GM19455 (cell line): ENCODE measurements around the gene TIMP4.

Experiments used
- ATAC-seq: cut with Tn5 transposase; IDR thresholded peaks from one replicate; pipeline ENCODE4 v1.9.1; 2021; ENCODE audit not compliant: unreplicated experiment

Gene TIMP4

DNA sequence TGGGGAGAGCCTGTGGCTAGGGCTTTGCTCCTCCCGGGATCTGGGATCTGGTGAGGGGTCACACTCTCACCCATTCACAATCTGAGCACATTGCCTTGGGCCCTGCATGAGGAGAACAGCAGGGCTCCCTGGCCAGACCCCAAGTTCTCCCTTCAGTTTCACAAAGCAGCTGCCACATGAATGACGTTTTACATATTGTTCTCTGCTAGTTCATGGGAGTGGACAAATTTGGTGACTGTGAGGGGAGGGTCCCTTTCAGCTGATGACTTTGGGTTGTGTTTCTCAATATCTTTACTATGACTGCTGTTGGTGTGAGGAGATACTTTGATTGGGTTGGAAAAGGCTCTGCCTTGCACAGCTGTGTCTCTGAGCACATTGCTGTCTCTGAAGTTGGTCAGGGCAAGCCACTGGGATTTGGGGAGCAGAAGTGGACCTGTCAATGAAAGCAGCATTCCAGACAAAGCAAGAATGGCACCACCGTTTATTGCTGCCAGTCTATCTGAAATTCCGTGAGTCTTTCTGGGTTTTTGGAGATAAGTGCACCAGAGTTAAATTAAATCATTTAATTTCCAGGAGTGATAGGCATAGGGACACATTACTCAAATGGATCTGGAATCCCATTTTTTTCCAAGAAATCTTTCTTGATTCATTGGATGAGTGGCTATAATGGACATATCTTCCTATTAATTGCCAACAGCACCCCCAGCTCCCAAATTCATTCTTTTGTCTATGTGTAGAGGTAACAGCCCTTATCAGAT is 10.3 kb downstream of the TIMP4 start:
- no peak for ATAC-seq

DNA sequence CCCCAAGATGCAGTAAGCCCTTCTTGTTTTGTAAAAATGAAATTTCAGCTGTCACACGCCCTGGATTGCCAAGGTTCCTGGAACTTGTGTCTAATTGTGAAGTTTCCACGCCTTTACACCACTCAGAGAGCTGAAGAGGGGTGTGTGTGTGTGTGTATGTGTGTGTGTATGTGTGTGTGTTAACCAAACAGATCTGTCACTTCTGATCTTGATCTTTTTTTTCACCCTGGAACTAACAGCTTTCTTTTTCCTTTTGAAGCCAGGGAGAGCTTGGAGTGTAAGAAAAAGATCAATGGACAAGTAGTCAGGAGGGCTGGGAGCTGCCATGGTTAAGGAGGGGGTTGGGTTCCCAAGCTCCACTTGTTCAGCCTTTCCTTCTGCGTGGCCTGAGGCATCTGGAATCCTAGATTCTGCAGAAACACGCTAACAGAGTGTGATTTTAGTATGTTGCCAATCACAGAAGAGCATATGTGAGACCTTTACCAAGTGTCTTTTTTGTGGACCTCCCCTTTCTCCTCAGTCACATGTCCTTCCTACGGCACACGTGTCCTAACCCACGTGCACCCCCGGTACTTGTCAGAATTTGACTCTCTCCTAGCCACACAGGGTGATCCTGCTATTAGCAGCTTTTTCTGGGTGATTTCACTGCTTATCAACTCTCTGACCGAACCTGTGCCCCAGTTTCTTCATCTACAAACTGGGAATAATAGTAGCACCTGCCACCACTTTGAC is 11.5 kb downstream of the TIMP4 start:
- ATAC-seq = no peak

DNA sequence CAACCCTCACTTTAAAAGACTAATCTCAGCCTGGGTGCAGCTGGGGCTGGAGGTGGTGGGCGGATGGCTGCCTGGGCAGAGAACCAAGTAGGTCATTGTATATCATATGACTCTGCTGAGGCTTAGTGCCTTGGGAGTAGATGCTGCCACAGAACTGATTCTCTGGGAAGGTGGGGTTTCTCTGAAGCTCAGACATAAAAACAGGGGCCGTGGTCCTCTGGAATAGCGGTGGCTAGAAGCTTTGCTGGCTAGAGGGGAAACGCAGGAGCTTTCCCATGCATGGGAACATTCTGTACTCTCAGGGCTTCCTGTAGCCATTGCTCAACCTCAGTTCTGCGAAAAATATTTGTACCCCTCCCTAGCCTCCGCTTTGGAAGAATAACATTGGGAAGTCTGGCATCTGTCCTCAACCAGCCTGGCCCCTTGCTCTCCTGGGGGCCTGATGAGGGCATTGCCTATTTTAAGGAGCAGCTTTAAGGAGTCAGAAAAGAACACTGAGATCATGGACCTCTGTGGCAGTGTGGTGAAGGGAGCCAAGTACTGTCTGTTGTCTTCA is 14.7 kb downstream of the TIMP4 start:
- no peak for ATAC-seq

DNA sequence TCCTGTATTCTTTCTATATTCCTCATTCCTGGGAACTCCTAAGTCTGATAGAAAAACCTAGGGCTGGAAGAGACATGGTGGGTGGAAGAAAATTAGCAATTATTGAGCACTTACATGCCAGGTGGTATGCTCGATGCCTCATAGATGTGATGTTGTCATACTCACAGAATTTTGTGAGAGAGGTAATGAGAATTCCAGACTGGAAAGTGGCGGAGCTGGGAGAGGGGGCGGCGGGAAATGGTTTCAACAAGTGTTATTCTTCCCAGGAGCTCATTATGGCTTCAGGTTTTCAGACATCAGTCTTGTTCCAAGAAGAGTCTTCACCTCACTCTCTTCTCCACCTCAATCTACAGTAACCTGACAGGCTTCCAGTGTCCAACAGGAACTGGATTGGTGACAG is 16.2 kb downstream of the TIMP4 start:
- no peak for ATAC-seq

DNA sequence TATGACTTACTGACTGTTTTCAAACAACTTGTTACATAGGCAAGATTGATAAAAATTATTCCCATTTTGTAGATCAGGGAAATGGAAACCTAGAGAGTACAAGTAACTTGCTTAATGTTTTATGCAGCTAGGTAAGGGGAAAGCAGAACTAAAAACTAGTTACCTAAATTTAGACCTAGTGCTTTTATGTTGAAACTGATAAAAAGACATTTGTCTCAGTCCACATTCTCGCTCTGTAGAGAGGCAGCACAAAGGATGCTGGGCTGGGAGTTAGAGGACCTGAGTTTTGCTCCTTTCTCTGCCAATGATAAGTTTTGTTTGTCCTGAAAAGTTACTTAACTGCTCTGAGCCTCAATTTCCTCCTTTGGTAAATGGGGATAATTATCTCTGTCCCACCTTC is 17.4 kb downstream of the TIMP4 start:
- ATAC-seq = no peak

DNA sequence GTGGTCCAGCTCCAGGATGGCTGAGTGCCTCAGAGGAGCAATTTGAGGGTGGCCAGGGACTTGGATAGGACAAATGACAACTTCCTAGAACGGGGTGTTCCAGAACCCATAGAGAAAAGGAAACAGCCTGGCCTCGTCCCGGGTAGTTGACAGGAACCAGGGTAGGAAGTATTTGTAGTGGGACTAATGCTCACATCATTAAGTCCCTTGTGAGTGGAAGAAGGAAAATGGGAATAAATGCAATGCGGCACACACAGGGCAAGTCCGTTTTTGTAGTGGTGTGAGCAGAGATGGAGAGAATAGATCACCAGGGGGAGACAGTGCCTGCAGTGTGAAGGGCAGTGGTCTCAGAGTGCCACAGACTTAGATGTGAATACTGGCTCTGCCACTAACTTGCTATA is 19.6 kb downstream of the TIMP4 start:
- ATAC-seq = no peak

DNA sequence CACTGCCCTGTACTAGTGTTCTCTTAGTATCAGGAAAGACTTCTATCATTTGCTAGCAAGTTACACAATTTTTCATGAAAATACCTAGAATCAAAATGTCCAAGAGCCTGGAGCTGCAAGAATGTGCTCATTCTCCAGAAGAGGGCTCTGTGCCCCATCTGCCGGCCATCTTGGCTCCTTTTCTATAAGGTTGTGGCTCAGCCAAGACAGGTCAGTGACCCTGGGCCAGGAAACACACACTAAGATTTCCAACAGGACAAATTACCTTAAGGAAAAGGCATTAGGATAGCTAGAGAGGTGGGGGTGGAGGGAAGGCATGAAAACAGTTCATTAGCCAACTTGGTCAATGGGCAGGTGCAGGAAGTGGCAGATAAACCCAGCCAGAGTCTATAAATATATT is 20.7 kb downstream of the TIMP4 start:
- no peak for ATAC-seq

DNA sequence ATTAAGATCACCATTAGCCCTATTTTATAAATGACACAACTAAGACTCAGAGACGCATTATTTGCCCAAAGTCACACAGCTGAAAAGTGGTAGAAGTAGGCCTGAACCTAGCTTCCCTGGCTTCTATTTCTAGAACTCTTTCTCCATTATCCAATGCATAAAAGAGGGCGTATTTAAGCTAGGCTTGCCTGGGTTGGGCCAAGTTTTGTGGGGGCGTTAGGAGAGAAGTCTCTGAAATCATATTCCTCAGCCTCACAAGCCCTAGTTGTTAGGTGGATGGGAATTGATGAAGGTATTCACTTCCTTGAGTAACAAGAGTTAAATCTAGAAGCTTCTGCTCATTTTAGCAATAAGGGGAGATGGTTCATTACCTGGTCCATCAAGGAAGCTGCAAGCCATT is 22.3 kb downstream of the TIMP4 start:
- no peak for ATAC-seq

DNA sequence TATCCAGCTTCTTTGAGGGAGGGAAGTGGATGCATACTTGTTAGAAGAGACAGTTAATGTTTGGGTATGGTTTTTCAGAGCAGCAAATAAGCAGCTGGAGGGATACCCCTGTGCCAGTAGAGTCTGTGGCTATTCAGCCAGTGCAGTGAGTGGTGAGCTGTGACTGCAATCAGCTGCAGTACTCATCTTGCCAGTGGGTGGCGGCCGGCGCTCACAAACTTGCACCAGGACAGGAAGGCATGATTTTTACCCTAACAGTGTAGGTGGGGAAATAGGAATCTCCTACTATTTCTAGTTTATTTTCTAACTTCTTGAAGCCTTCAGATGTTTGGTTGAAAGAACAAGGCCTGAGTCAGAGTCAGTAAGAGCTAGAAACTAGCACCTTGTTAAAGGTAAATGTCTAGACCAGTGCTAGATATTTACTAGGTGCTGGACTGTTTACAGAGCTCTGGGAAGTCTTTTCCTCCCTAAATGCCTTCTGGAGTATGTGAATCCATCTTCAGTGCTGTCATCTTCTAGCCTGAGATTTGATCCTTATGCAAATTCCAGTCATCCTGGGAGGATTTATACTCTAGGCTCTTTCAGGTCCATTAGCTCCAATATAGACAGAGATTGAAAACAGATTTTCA is 23.6 kb downstream of the TIMP4 start:
- peak; percentile 76 for ATAC-seq

DNA sequence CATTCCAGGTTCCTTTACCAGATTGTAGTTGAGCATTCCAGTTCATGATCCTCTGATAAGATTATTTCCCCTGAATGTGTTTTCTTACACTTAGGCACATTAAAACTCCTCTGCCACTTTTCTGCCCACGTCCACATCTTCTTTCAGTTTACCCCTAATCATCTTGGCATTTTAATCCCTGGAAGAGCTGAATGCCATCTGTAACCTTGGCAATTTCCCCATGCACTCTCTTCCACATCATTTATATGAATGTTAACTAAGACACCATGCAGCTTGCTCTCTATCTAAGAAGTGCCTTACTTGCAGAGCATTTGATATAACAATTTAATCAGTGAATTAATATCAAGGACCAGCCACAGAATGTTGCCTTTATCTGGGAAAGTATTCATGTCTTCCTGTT is 25.8 kb downstream of the TIMP4 start:
- no peak for ATAC-seq

DNA sequence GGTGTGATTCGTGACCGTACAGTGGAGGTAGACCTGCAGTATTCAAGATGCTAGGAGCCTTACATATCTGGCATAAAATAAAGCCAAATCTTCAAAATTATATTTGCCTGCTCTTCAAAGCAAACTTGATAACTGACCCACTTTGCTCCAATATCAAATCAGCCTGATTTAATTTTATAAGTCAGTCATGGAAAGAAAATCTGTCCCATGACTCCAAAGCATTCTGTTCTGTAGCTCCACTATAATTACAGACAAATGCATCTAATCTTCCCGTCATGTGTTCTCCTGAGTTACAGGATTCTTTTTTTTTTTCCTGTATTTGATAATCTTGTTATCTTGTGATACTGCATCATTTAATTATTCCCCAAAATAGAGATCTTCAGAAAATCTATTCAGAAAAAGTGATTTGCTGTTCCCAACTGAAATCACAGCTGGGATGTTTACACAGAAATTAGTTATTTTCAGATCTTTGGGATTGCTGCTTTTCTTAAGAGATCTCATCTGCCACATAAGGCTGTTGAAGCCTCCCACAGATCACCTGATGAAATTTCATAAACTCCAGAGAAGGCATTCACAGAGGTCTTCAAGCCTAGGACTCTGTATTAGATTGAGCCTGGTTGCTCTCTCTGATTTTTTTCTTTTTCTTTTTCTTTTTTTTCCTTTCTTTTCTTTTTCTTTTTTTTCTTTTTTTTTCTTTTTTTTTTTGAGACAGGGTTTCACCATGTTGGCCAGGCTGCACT is 27.2 kb downstream of the TIMP4 start:
- ATAC-seq = no peak

DNA sequence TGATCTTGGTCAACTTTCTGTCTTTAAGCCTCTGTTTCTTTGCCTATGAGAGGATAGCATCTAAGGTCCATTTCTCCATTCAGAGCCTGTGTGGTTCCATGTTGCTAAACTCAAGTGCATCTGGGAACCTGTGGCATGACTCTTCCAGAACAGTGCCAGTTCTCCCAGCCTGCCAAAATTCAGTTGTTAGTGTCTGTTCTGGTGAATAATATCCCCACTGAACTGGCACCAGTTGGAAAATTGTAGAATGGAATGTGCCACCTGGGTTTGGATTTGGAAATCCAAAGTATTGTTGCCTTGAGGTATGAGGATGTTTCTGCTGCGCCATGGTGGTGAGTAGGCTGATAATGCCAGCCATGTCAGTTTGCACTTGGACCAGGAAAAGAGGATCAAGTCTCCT is 31.3 kb downstream of the TIMP4 start:
- no peak for ATAC-seq

DNA sequence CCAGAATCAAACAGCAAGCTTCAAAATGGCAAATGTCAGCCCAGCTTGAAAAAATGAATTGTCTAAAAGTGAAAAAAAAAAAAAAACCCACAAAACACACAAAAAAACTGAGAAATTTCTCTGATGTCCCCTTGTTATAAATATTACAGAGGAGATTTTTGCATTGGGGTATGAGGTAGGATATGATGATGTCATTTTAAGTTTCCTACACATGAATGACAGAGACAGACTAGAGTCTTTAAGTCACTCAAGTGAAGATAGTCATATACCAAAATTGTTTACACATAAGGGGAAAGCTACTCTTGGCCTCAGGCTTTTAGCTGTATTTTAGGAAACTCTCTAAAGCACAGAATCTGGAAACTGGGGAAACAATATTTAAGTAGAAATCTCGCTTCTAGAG is 32.9 kb downstream of the TIMP4 start:
- no peak for ATAC-seq

DNA sequence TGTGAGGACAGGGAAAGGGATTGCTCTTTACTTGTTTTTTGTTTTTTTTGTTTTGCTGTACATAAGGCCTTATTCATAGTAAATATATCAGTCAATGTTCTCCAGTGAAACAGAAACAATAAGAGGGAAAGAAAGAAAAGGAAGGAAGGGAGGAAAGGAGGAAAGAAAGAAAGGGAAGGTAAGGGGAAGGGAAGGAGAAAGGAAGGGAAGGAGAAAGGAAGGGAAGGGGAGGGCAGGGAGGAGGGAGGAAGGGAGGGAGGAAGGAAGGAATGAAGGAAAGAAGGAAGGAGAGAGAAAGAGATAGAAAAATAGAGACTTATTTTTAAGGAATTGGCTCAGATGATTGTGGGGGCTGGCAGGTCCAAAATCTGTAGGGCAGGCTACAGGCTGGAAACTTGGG is 37.2 kb downstream of the TIMP4 start:
- no peak for ATAC-seq

DNA sequence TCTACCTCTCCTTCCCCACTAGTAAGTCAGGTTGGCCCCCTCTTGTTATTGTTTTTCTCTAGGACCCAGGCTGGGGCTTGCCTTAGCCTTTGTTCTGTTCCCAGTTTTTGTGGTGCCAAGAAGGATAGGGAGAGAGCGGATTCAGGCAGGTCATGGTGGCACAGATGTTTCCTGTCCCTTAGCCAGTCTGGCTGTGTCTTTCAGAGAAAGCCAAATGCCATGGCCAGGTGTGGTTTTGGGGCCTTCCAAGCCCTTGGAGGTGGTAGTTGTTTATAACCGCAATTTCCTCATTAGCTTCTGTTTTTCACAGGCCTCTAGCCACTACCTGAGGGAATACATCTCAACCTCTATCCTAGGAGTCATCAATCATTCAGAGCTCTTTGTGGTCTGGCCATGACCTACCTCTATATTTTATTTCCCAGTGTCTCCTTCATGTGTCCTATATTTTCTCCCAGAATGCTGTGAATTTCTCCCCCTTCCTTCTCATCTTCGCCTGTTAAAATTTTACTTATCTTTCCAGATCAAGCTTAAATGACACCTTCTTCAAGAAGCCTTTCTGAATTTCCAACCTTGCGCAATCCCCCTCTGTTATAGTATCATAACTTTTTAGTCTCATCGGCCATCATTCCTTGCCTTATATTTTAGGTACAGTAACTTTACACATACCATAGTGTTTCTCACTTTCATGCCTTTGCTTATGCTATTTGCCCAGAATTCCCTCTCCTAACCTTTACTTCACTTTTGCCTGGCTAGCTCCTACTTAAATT is 38.2 kb downstream of the TIMP4 start:
- no peak for ATAC-seq

DNA sequence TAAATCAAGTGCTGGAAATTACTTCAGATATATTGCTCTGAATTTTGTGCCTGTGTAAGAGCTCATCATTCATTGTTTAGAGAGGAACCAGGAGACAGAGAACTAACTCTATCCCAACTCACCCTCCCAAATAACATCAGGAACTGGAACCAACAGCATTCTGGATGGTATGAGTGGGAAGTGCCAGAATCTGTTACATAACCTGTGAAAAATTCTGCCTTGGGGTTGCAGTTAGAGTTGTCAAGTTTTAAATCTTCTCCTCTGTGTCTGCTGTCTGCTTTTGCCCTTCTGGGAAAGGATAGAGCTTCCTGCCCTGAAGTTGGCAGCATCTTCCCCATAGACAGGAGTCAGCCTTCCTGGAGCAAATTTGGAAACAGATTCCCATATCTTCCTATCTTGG is 41.2 kb downstream of the TIMP4 start:
- no peak for ATAC-seq

DNA sequence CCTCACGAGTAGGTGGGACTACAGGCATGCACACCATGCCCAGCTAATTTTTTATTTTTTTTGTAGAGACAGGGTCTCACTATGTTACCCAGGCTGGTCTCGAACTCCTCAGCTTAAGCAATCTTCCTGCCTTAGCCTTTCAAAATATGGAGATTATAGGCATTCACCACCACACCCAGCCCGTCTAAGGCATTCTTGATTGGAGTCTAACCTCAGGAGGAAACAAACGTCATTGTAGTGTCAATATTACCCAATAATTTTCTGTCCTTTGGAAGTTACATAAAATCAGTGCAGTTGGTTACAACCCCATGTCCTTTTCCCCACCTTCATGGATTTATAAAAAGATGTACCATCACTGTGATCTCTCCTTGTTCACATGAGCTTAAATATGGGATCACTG is 41.8 kb downstream of the TIMP4 start:
- ATAC-seq = no peak

DNA sequence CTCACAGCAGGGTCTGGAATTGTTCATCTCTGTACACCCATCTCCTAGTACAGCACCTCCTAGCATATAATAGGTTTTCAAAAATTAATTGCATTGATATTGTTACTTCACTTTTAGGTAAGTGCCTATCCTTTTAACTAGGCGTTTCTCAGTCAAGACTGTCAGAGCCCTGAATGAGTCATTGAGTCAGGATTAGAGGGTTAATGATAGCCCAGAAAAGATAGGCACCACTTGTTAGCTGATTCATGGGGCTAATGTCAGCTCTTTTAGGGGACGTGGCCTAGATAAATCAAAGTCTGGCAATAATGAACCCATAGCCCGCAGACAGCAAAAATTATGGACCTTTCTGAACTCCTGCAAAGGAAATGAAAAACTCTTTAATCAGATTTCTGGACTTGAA is 42.9 kb downstream of the TIMP4 start:
- no peak for ATAC-seq

DNA sequence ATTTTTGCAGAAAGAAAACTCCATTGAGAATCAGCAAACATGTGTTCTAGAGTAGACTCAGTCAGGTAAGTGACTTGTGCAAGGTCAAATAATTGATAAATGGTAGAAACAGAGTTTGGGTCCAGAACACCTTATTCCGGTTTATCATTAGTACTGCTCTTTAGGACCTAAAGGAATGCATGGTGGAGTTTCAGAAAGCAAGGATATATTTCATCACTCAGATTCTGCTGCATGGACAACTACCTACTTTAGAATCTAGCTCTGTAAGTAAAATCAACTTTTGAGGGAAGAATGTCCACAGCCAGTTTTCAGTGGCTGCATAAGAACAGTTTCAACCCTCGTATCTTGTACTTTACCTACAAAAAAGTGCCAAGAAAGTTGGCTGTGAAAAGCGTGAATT is 43.6 kb downstream of the TIMP4 start:
- ATAC-seq = no peak

DNA sequence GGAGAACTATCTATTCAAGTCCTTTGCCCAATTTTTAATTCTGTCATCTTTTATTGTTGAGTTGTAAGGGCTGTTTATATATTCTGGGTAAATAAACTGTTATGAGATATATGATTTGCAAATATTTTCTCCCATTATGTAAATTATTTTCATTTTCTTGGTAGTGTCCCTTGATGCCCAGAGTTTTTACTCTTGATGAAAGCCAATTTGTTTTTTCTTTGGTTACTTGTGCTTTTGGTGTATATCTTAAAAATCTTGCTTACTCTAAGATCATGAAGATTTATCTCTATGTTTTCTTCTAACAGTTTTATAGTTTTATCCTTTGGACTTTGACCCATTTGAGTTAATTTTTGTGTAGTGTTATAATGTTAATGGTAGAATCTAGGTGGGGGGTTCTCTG is 44.5 kb downstream of the TIMP4 start:
- ATAC-seq = no peak
